GM12878 (cell line): ENCODE results near the gene MAGI2.

Experiments used
- CBX3 ChIP-seq: fragments of 200-600 bp; sonication (generic); IDR thresholded peaks from 2 replicates; pipeline ENCODE4 v1.6.1; 2016; ENCODE audit warnings: low read depth, borderline replicate concordance
- CREB1 ChIP-seq: IDR thresholded peaks from 2 replicates; pipeline ENCODE4 v1.6.1; 2012; ENCODE audit warnings: low read depth, mild to moderate bottlenecking, inconsistent platforms
- EZH2 ChIP-seq: IDR thresholded peaks from 2 replicates; pipeline ENCODE4 v1.6.1; 2012; ENCODE audit warnings: low read depth, mild to moderate bottlenecking, control low read depth, inconsistent platforms, low read length, borderline replicate concordance; ENCODE audit not compliant: control insufficient read depth
- HDAC2 ChIP-seq: fragments of 200-600 bp; sonication (generic); IDR thresholded peaks from 2 replicates; pipeline ENCODE4 v1.6.1; 2017
- HDGF ChIP-seq: fragments of 450-650 bp; IDR thresholded peaks from 2 replicates; pipeline ENCODE4 v1.6.1; 2016; ENCODE audit warnings: antibody characterized with exemption
- JUNB ChIP-seq: IDR thresholded peaks from 2 replicates; pipeline ENCODE4 v1.6.1; 2016; ENCODE audit warnings: antibody characterized with exemption, mild to moderate bottlenecking
- POLR2A ChIP-seq: IDR thresholded peaks from 2 replicates; pipeline ENCODE4 v1.6.1; 2011; ENCODE audit warnings: low read depth, mild to moderate bottlenecking, low read length
- POLR2AphosphoS5 ChIP-seq: IDR thresholded peaks from 2 replicates; pipeline ENCODE4 v1.6.1; 2011; ENCODE audit warnings: mild to moderate bottlenecking, low read length, inconsistent platforms
- RCOR1 ChIP-seq: conservative IDR thresholded peaks from 2 replicates; pipeline ENCODE4 v1.6.1; 2012; ENCODE audit warnings: low read depth, low read length, improper control_type of control experiment
- RUNX3 ChIP-seq: IDR thresholded peaks from 2 replicates; pipeline ENCODE4 v1.6.1; 2012; ENCODE audit warnings: low read length, inconsistent platforms
- TAF1 ChIP-seq: IDR thresholded peaks from 2 replicates; pipeline ENCODE4 v1.6.1; 2011; ENCODE audit warnings: mild to moderate bottlenecking, low read depth, low read length, borderline replicate concordance
- TCF3 ChIP-seq: IDR thresholded peaks from 2 replicates; pipeline ENCODE4 v1.6.1; 2012; ENCODE audit warnings: low read depth, mild to moderate bottlenecking, low read length, borderline replicate concordance; ENCODE audit not compliant: insufficient read depth
- TF ChIP-seq, protein P1 (sequence below), 3 experiments: IDR thresholded peaks in 2 of 3; conservative IDR thresholded peaks in 1 of 3; 2 replicates each; pipeline ENCODE4 v1.5.1; 2011; ENCODE audit warnings: low read depth in 3 of 3, low read length in 3 of 3, mild to moderate bottlenecking in 3 of 3, control low read depth in 2 of 3, moderate library complexity in 2 of 3, inconsistent platforms in 1 of 3, mixed read lengths in 1 of 3; ENCODE audit not compliant: control insufficient read depth in 2 of 3, insufficient read depth in 1 of 3; ENCODE audit errors: extremely low read depth in 1 of 3
- TF ChIP-seq, protein P2 (sequence below): IDR thresholded peaks from 2 replicates; pipeline ENCODE4 v1.6.1; 2011; ENCODE audit warnings: low read depth, low read length, improper control_type of control experiment, borderline replicate concordance

DNA sequence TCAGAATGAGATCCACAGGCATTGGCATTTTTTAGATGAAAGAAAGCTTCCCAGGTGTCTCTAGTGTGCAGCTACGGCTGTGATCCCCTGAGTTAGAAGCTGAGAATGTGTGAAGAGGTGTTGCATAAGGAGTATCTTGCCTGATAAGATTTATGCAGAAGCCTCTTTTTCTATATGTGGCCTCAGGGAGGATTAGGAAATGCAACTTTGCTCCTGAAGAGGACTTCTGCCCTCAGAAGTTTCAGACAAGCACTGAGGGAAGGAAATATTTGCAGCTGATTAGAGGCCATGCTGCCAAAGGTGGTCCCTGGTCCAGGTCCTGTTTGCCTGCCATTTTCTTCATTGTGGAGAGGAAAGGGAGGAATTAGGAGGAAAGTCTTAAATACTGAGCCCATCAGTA, 1103.1 kb downstream of the MAGI2 start:
- TF ChIP-seq CBX3 (no peak), POLR2AphosphoS5 (no peak), TCF3 (no peak), RUNX3 (no peak), EZH2 (no peak), HDGF (no peak), CREB1 (no peak), POLR2A (no peak), RCOR1 (no peak), TAF1 (no peak), HDAC2 (no peak), JUNB (no peak)
- TF ChIP-seq, protein P1, sequence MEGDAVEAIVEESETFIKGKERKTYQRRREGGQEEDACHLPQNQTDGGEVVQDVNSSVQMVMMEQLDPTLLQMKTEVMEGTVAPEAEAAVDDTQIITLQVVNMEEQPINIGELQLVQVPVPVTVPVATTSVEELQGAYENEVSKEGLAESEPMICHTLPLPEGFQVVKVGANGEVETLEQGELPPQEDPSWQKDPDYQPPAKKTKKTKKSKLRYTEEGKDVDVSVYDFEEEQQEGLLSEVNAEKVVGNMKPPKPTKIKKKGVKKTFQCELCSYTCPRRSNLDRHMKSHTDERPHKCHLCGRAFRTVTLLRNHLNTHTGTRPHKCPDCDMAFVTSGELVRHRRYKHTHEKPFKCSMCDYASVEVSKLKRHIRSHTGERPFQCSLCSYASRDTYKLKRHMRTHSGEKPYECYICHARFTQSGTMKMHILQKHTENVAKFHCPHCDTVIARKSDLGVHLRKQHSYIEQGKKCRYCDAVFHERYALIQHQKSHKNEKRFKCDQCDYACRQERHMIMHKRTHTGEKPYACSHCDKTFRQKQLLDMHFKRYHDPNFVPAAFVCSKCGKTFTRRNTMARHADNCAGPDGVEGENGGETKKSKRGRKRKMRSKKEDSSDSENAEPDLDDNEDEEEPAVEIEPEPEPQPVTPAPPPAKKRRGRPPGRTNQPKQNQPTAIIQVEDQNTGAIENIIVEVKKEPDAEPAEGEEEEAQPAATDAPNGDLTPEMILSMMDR (IDR thresholded peaks at IDR 0.05 in 2 of 3, conservative IDR thresholded peaks at IDR 0.05 in 1 of 3; ENCODE audit: control insufficient read depth in 2 of 3, extremely low read depth in 1 of 3, insufficient read depth in 1 of 3, low read depth in 3 of 3, low read length in 3 of 3) = no peak
- TF ChIP-seq, protein P2, sequence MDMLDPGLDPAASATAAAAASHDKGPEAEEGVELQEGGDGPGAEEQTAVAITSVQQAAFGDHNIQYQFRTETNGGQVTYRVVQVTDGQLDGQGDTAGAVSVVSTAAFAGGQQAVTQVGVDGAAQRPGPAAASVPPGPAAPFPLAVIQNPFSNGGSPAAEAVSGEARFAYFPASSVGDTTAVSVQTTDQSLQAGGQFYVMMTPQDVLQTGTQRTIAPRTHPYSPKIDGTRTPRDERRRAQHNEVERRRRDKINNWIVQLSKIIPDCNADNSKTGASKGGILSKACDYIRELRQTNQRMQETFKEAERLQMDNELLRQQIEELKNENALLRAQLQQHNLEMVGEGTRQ = no peak
